Measurements from ENCODE around the gene LIME1. TPM values are rescaled to one million over a fixed set of nuclear protein-coding genes. Genes with fewer than 3 reads are reported as not detected.

Gene LIME1
- 12.6 and 15.1 TPM in 2 replicates for total RNA-seq (2014; rRNA removed; shearing (Covaris generic))

- in situ Hi-C loops (cut with HindIII; ENCODE audit: low sequenced_read_pairs): no loop called here
- no peak for DNase-seq (ENCODE audit: low spot score)
Observed at GRCh38 chr20:63735859-63736718, at the start of gene LIME1. TSS of gene LIME1 (plus strand) at chr20:63736664. CDS start at chr20:63737550, 886 bp downstream.

- no peak for DNase-seq (ENCODE audit: low spot score)
- in situ Hi-C loops (cut with HindIII; ENCODE audit: low sequenced_read_pairs): no loop called here
Observed at GRCh38 chr20:63687419-63688178, 48.9 kb upstream of the LIME1 start.

- DNase-seq (ENCODE audit: low spot score): no peak
- in situ Hi-C loops (cut with HindIII; ENCODE audit: low sequenced_read_pairs): no loop called here
Observed at GRCh38 chr20:63688228-63689045, 48.0 kb upstream of the LIME1 start.

GRCh38 chr20:63689046-63690002 is 47.1 kb upstream of the LIME1 start:
- no peak for DNase-seq (ENCODE audit: low spot score)
- in situ Hi-C loops (cut with HindIII; ENCODE audit: low sequenced_read_pairs): no loop called here

GRCh38 chr20:63690003-63690897 is 46.2 kb upstream of the LIME1 start:
- in situ Hi-C loops (cut with HindIII; ENCODE audit: low sequenced_read_pairs): no loop called here

GRCh38 chr20:63690898-63691710 is 45.4 kb upstream of the LIME1 start:
- in situ Hi-C loops (cut with HindIII; ENCODE audit: low sequenced_read_pairs): no loop called here
- no peak for DNase-seq (ENCODE audit: low spot score)

More at GRCh38 chr20:63690003-63690897, 46.2 kb upstream of the LIME1 start:
- DNase-seq (ENCODE audit: low spot score): no peak

- in situ Hi-C loops (cut with HindIII; ENCODE audit: low sequenced_read_pairs): no loop called here
- no peak for DNase-seq (ENCODE audit: low spot score)
Observed at GRCh38 chr20:63691711-63692435, 44.6 kb upstream of the LIME1 start.

- DNase-seq (ENCODE audit: low spot score): peak; percentile 19
- in situ Hi-C loops (cut with HindIII; ENCODE audit: low sequenced_read_pairs): no loop called here
Observed at GRCh38 chr20:63692436-63693082, 43.9 kb upstream of the LIME1 start.

- no peak for DNase-seq (ENCODE audit: low spot score)
- in situ Hi-C loops (cut with HindIII; ENCODE audit: low sequenced_read_pairs): no loop called here
Observed at GRCh38 chr20:63693083-63693732, 43.3 kb upstream of the LIME1 start.

GRCh38 chr20:63693733-63694583 is 42.5 kb upstream of the LIME1 start:
- in situ Hi-C loops (cut with HindIII; ENCODE audit: low sequenced_read_pairs): no loop called here
- no peak for DNase-seq (ENCODE audit: low spot score)

GRCh38 chr20:63694584-63695423 is 41.7 kb upstream of the LIME1 start:
- in situ Hi-C loops (cut with HindIII; ENCODE audit: low sequenced_read_pairs): no loop called here
- no peak for DNase-seq (ENCODE audit: low spot score)

- no peak for DNase-seq (ENCODE audit: low spot score)
- in situ Hi-C loops (cut with HindIII; ENCODE audit: low sequenced_read_pairs): no loop called here
Observed at GRCh38 chr20:63695424-63696305, 40.8 kb upstream of the LIME1 start.

GRCh38 chr20:63696306-63696627 is 40.2 kb upstream of the LIME1 start:
- in situ Hi-C loops (cut with HindIII; ENCODE audit: low sequenced_read_pairs): no loop called here
- no peak for DNase-seq (ENCODE audit: low spot score)
